Bronchial epithelial cell (primary cell): ENCODE measurements around the gene AP3D1. TPM values are rescaled to one million over a fixed set of nuclear protein-coding genes. Genes with fewer than 3 reads are reported as not detected.
A peak's percentile ranks its signal among the peaks of the same experiment; 100 is the strongest.

Source experiments
- DNase-seq: peaks from one replicate; pipeline ENCODE4 v3.0.0-alpha.2; 2010; ENCODE audit warnings: low read depth
- FAIRE-seq: peaks from 2 replicates; lab custom pipeline; 2011; peaks lifted over from hg19 to GRCh38; lab: Jason Lieb, UNC
- H3K27me3 ChIP-seq: 2 replicates; pipeline ENCODE4 v1.5.1; 2011; ENCODE audit warnings: low read length; ENCODE audit not compliant: control insufficient read depth, insufficient read depth
- H3K36me3 ChIP-seq: 2 replicates; pipeline ENCODE4 v1.5.1; 2011; ENCODE audit warnings: low read length; ENCODE audit not compliant: control insufficient read depth, insufficient read depth
- H3K4me3 ChIP-seq: 2 replicates; pipeline ENCODE4 v1.5.1; 2011; ENCODE audit warnings: mild to moderate bottlenecking, low read depth, low read length, control low read depth
- CTCF ChIP-seq: IDR thresholded peaks from 2 replicates; pipeline ENCODE4 v1.5.1; 2011; ENCODE audit warnings: mild to moderate bottlenecking, moderate library complexity, low read length, control low read depth, inconsistent platforms; ENCODE audit not compliant: insufficient read depth, severe bottlenecking
- total RNA-seq: library from RNA; depleted of rRNA; stranded (reverse); fragments of >200 nt; gene quantifications from 2 replicates; pipeline ENCODE4 v1.2.1, GENCODE V29; 2014

Gene AP3D1
- total RNA-seq, 1 donor from 2014 or later, result 72.1 TPM

DNA sequence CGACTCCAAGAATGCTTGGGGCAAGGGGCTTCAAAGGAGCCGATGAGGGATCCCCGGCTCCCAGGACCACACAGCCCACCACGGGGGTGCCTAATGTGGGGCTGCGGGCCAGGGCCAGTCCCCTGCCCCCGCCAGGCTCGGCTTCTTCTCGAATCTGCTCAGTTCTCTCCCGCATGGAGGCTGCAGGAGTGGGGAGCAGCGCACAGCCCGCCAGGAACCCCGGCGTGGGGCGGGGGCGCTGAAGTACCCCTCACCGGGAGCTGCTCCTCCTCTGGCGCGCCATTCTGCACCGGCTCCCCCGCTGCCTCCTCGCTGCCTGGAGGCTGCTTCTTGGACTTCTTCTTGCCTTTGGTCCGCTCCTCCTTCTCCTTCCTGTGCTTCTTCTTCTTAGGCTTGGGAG is 39.9 kb downstream of the AP3D1 start:
- Histone ChIP-seq H3K4me3 (no peak overlapping the region), H3K36me3 (peaks cover 61% of the 10 kb centered on the region), H3K27me3 (no peaks in the 10 kb centered on the region)
- DNase-seq (no peak), FAIRE-seq (no peak)
- TF ChIP-seq CTCF, result no peak

GRCh38 chr19:2110822-2111221 is 40.5 kb downstream of the AP3D1 start:
- H3K36me3 ChIP-seq, result peaks cover 60% of the 10 kb centered on the region

DNA sequence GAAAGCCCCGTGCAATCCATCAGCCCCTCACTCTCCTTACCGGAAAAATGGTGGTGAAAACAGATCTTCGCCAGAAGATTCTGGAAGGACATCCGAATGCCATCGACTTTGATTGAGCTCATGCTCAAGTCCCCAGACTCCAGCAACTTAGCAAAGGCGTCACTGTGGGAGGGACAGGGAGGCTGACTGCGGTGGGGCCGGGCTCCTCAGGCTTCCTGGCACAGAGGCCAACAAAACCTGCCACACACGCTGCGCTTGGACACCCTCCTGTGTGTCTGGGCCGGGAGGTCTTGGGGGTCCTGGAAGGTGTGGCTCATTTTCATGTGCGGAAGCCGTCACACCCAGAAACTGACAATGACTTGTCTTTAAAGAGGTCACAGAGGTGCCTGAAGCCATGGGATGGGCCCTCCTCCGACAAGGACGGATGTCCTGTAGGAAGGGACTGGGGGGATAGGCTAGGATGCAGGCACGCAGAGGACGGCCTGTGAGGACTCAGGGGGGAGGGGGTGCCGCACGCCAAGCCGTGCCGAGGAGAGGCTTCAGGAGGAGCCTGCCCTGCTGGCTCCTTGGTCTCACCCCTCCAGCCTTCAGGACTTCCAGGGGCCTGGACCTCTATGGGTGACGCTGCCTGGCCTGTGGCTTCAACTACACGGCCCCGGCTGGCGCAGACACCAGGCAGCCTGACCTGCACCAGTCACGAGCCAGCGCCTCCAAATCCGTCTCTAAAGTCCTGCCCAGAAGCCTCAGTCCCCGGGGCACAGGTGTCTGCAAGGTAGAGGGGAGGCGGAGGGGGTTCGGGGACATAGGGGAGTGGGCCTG is 42.1 kb downstream of the AP3D1 start:
- DNase-seq, result no peak
- no peak for TF ChIP-seq CTCF
- peaks cover 55% of the 10 kb centered on the region for H3K36me3 ChIP-seq
- no peaks in the 10 kb centered on the region for H3K27me3 ChIP-seq
- FAIRE-seq, result no peak
- H3K4me3 ChIP-seq, result no peak overlapping the region

More at GRCh38 chr19:2110822-2111221, 40.5 kb downstream of the AP3D1 start:
- DNase-seq (no peak), FAIRE-seq (no peak)
- TF ChIP-seq CTCF, result peak; percentile 14
- Histone ChIP-seq H3K27me3 (no peaks in the 10 kb centered on the region), H3K4me3 (no peak overlapping the region)

- H3K27me3 ChIP-seq, result no peaks in the 10 kb centered on the region
- no peak overlapping the region for H3K4me3 ChIP-seq
- peaks cover 57% of the 10 kb centered on the region for H3K36me3 ChIP-seq
- DNase-seq (no peak), FAIRE-seq (no peak)
- no peak for TF ChIP-seq CTCF
Observed at GRCh38 chr19:2108251-2109016, 42.9 kb downstream of the AP3D1 start.

DNA sequence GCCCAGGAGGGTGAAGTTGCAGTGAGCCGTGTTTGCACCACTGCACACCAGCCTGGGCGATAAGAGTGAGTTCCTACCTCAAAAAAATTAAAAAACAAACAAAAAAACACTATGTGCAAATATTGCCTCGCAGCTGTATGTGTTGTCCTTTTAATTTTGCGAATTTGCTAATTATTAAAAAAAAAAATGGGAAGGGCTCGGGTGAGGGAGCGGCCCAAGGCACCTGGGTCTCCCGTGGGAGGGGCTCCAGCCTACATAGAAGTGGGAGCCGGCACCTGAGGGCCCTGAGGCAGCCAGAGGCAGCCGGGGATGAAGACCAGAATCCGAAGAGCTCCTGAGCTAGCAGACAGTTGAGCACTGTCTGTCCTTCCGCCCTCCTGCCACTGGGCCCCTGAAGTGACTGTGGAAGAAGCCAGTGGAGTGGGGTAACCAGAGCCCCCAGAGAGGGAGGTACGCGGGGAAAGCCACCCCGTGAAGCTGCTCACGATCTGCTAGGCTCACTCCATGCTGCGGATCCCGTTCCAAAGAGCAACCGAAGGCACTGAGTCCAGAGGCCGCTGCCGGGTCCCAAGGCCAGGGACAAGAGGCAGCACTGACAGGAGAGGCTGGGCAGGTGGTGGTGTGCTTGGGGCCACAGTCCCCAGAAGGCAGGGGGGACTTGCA is 48.2 kb downstream of the AP3D1 start:
- peaks cover 41% of the 10 kb centered on the region for H3K36me3 ChIP-seq
- TF ChIP-seq CTCF, result no peak
- H3K27me3 ChIP-seq, result no peaks in the 10 kb centered on the region
- FAIRE-seq (no peak), DNase-seq (no peak)
- H3K4me3 ChIP-seq, result no peak overlapping the region
